GM03348 (cell line): Measurements from ENCODE around the gene SYS1.

ENCODE experiments used
- DNase-seq: peaks from one replicate; pipeline ENCODE4 v3.0.0; 2012; ENCODE audit warnings: low spot score

SYS1 gene

DNA sequence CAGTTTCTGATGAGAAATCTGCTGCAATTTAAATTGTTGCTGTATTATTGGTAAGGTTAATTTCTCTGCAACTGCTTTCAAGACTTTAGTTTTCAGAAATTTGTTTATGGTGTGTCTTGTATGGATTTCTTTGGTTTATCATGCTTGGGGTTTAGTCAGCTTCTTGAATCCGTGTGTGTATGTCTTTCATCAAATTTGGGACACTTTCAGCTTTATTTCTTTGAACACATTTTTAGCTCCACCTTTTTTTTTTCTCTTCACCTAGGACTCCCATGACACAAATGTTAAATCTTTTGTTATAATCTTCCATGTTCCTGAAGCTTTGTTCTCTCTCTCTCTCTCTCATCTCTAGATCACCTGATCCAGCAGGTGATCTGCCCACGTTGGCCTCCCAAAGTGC is 28.6 kb downstream of the SYS1 start:
- DNase-seq = no peak

GRCh38 chr20:45392733-45393132 is 29.8 kb downstream of the SYS1 start:
- no peak for DNase-seq

DNA sequence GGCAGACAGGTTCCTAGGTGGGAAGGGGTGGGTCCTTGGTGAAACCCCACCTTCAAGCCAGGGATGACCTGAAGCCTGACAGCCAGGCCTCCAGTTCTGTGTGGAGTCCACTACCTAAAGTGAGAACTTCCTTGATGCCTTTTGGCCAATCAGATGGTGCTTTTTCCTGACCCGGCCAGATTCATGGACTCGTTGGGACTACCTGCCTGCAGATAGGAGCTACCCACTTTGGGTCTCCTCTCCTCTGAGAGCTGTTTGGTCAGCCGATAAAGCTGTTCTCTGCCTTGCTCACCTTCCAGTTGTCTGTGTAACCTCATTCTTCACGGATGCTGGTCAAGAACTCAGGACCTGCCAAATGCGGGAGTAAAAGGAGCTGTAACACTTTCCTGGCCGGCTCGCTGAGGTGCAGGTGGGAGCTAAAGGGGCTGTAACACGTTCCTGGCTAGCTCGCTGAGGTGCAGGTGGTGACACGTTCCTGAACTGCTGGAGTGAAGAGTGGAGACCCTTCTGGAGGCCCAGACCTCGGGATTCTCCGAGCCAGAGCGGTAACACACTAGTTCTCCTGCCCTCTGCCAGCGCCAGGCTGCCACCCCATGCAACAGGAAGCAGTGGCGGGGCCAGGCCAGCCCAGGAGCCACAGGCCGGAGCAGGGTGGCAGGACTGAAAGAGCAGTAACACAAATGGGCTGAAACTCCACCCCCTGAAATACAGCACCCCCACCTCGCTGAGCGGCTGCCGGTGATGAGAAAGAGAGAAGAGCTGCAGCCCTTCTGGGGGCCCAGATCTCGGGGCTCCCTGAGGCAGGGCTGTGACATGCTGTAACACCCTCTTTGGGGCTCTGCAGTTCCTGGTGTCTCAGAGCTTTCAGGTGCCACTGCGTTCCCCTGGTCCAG is 31.5 kb downstream of the SYS1 start:
- DNase-seq = no peak

DNA sequence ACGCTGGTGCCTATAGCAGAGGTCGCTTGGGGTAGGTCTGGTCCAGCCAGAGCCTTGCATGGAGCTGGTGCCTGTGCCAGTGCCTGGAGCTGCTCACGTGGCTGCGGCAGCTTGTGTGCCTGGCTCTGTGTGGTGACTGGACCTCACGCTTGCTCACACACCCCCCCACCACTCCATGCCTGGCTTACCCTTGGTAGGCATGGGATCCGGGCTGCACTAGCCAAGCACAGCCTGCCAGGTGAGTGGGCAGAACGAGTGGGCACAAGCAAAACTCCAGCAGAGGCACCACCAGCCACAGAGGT is 32.1 kb downstream of the SYS1 start:
- DNase-seq = no peak

GRCh38 chr20:45399018-45399417 is 36.1 kb downstream of the SYS1 start:
- DNase-seq = no peak

DNA sequence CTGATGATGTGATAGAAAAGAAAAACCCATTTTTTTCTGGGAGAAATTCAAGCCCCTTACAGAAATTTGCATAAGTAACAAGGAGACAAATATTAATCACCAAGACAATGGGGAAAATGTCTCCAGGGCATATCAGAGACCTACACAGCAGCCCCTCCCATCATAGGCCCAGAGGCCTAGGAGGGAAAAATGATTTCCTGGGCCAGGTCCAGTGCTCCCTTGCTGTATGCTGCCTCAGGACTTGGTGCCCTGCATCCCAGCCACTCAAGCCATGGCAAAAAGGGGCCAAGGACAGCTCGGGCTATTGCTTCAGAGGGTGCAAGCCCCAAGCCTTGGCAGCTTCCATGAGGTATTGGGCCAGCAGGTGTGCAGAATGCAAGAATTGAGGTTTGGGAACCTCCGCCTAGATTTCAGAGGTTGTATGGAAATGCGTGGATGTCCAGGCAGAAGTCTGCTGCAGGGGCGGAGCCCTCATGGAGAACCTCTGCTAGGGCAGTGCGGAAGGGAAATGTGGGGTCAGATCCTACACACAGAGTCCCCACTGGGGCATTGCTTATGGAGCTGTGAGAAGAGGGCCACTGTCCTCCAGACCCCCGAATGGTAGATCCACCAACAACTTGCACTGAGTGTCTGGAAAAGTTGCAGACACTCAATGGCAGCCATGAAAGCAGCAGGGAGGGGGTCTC is 37.5 kb downstream of the SYS1 start:
- DNase-seq = no peak

GRCh38 chr20:45402946-45403345 is 40.0 kb downstream of the SYS1 start:
- no peak for DNase-seq

DNA sequence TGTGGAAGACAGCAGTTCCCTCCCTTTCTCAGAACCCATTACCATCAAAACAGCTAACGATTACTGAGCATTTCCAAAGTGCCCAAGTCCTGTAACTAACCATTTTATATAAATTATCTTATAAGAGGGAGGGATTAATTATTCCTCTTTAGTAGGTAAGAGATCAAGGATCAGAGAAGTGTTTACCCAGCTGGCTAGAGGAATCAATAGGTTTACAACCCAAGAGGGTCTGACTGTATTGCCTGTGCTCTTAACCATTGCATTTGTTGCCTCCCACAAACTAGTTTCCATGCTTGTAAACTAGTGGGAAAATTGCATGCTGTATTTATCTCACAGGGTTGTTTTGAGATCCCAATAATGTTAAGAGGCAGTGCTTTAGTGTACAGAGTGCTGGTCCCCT is 41.5 kb downstream of the SYS1 start:
- DNase-seq = no peak

- peak; percentile 43 for DNase-seq
Observed at GRCh38 chr20:45405571-45406259, 42.8 kb downstream of the SYS1 start.

DNA sequence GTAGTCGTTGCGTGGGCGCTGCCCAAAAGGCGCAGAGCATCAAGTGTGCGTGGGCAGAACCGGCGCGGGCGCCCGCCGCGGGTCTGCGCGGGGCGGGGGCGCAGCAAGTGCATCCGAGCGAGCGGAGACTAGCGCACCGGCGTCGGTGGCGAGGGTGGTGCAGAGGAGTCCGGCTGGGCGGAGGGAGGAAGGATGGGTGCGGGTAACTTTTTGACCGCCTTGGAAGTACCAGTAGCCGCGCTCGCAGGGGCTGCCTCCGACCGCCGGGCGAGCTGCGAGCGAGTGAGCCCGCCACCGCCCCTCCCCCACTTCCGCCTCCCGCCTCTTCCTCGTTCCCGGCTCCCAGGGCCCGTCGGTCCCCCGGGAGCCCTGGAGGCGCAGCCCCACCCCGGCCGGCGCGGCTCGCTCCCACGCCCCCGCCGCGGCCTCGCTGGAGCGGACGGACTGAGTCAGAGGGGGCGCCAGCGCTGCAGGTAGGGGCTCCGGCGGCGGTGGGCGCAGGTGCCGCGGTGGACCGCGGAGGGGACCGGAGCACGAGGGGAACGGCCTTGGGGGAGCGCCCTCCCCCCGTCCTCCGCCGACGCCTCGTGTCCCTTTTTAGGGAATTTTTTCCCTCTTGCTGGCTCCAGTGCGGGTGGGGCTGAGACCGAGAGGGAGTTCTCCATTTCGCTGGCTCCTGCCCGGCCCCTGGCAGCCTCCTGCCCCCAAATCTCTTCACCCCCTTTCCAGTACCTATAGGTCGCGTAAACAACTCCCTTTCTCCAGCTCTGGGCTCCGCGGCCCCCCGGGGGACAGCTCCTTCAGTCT is 43.5 kb downstream of the SYS1 start:
- peak; percentile 91 for DNase-seq

- peak; percentile 62 for DNase-seq
Observed at GRCh38 chr20:45407067-45407745, 44.2 kb downstream of the SYS1 start.

DNA sequence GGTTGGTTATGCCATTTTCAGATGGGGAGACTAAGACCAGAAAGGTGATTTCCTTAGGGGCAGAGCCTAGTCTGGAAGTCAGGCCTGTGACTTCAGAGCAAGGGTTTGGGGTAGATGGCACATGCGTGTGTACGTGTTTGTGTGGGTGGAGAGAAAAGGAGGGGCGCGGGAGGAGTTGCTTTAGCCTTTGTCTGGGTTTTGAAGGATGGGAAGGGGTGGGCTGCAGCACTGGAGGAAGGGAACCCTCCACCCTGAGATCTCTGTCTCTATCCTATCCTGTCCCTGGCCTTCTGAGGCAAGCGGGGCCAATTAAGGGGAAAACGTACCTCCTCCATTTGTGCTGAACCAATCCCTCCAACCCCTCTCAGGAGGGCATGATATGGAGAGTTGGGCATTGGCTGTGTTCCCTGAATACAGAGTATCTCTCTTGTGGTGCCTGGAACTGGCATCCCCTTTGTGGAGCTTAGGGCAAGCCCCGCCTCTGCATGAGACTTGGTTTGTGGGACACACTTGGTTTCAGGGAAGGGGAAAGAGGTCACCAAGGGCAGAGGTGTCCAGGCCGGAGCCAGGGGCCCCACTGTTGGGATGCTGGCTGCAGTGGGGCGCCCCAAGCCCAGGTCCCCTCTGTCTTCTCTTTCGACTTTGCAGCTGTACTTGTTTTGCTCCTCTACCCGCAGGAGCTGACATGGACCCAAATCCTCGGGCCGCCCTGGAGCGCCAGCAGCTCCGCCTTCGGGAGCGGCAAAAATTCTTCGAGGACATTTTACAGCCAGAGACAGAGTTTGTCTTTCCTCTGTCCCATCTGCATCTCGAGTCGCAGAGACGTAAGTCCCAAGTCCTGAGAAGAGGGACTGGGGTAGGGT is 45.1 kb downstream of the SYS1 start, which contains the start of gene DBNDD2:
Gene DBNDD2 (plus strand): TSS at position 507 of the 863 bp plus-strand sequence. CDS start 179 bp downstream, at position 686.
- no peak for DNase-seq

- no peak for DNase-seq
Observed at GRCh38 chr20:45408646-45409213, 45.8 kb downstream of the SYS1 start.

DNA sequence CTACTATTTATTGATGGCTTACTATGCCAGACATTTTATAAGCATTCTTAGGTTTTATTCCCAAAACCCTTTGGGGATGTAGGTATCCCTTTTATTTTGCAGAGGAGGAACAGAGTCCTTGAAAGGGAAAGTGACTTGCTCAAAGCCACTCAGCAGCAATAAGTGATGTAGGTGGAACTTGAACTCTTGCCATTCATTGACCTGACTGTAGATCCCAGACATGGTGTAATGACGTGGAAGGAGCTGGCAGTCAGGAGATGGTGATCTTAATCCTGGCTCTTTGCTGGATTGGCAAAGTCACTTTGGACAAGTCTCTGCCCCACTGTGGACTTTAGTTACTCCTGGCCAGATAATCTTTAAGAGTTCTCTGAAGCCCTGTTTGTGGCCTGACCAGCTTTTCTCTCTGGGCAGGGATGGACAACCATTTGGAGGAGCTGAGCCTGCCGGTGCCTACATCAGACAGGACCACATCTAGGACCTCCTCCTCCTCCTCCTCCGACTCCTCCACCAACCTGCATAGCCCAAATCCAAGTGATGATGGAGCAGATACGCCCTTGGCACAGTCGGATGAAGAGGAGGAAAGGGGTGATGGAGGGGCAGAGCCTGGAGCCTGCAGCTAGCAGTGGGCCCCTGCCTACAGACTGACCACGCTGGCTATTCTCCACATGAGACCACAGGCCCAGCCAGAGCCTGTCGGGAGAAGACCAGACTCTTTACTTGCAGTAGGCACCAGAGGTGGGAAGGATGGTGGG is 46.7 kb downstream of the SYS1 start:
- DNase-seq = no peak

GRCh38 chr20:45410887-45411286 is 47.9 kb downstream of the SYS1 start:
- no peak for DNase-seq

GRCh38 chr20:45412653-45413052 is 49.7 kb downstream of the SYS1 start:
- no peak for DNase-seq

- no peak for DNase-seq
Observed at GRCh38 chr20:45413479-45413878, 50.5 kb downstream of the SYS1 start.

GRCh38 chr20:45415822-45416637 is 53.1 kb downstream of the SYS1 start, which contains the start of gene PIGT:
PIGT (plus strand) TSS chr20:45416141; CDS start chr20:45416157, 16 bp downstream.
- DNase-seq = peak; percentile 94
